Breast epithelium (tissue), 3 donors: ENCODE data around the gene MASP1.

ENCODE experiments used
- POLR2A ChIP-seq: fragments of 450-650 bp; IDR thresholded peaks from one replicate; pipeline ENCODE4 v1.6.1; 2016; ENCODE audit warnings: antibody characterized with exemption, mild to moderate bottlenecking, moderate library complexity
- POLR2AphosphoS5 ChIP-seq, 3 donors: sonication (generic); formaldehyde crosslinking; IDR thresholded peaks; one replicate each; pipeline ENCODE4 v1.6.1; 2017; ENCODE audit warnings: antibody characterized with exemption in 3 of 3
- TF ChIP-seq, protein P1 (sequence below), 3 donors: fragments of 450-650 bp; IDR thresholded peaks; one replicate each; pipeline ENCODE4 v1.5.1; 2016 to 2017; ENCODE audit warnings: antibody characterized with exemption in 3 of 3, mild to moderate bottlenecking in 3 of 3, moderate library complexity in 3 of 3

DNA sequence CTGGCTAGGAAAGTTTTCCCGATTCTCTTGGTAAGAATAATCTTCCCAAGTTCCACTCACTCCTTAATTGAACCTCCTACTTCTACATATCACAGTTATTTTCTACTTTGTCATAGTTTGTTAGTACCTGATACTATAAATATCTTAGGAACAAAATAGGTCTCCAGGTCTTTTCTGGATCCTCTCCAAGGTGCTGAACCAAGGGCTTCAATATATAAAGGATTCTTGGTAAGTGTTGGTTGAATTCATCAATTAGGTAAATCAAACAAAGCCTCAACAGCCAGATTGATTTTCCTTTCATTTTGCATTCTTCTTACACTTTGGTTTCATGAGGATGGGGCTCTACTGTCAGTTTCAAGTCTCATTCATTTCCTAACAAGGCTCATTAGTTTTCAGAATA, 49.0 kb upstream of the MASP1 start:
- no peak for TF ChIP-seq POLR2AphosphoS5 (IDR thresholded peaks at IDR 0.05)
- TF ChIP-seq, protein P1, sequence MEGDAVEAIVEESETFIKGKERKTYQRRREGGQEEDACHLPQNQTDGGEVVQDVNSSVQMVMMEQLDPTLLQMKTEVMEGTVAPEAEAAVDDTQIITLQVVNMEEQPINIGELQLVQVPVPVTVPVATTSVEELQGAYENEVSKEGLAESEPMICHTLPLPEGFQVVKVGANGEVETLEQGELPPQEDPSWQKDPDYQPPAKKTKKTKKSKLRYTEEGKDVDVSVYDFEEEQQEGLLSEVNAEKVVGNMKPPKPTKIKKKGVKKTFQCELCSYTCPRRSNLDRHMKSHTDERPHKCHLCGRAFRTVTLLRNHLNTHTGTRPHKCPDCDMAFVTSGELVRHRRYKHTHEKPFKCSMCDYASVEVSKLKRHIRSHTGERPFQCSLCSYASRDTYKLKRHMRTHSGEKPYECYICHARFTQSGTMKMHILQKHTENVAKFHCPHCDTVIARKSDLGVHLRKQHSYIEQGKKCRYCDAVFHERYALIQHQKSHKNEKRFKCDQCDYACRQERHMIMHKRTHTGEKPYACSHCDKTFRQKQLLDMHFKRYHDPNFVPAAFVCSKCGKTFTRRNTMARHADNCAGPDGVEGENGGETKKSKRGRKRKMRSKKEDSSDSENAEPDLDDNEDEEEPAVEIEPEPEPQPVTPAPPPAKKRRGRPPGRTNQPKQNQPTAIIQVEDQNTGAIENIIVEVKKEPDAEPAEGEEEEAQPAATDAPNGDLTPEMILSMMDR (IDR thresholded peaks at IDR 0.05): no peak
- TF ChIP-seq POLR2A: no peak
